CD4-positive, alpha-beta memory T cell (primary cell): Measurements from ENCODE around the gene EPG5. TPM values are rescaled to one million over a fixed set of nuclear protein-coding genes. Genes with fewer than 3 reads are reported as not detected.

Source experiments
- CTCF ChIA-PET: fragments of 350-600 bp; sonication (Branson Sonifier 250); formaldehyde crosslinking; loops from one replicate; lab custom pipeline; 2021; ENCODE audit warnings: inconsistent platforms; ENCODE audit not compliant: partially characterized antibody; lab: Charles Lee
- POLR2A ChIA-PET: fragments of 350-600 bp; sonication (Branson Sonifier 250); formaldehyde crosslinking; loops from one replicate; lab custom pipeline; 2021; ENCODE audit not compliant: partially characterized antibody; lab: Charles Lee
- DNase-seq, 5 donors: peaks; one replicate each; pipeline versions ENCODE4 v3.0.0 to v3.0.0-alpha.2; 2020 to 2022; ENCODE audit warnings: mixed read lengths in 1 of 5
- H3K27ac ChIP-seq: one replicate; pipeline ENCODE4 v1.7.0; 2013; ENCODE audit warnings: low read depth, low read length
- H3K27me3 ChIP-seq: 2 replicates; pipeline ENCODE4 v1.7.0; 2013; ENCODE audit warnings: mild to moderate bottlenecking, low read length, moderate library complexity; ENCODE audit not compliant: insufficient read depth
- H3K36me3 ChIP-seq: 2 replicates; pipeline ENCODE4 v1.7.0; 2013; ENCODE audit warnings: mild to moderate bottlenecking, low read length, moderate library complexity; ENCODE audit not compliant: insufficient read depth
- H3K4me1 ChIP-seq: 2 replicates; pipeline ENCODE4 v1.7.0; 2013; ENCODE audit warnings: mild to moderate bottlenecking, low read length, moderate library complexity; ENCODE audit not compliant: insufficient read depth
- H3K4me3 ChIP-seq, 2 donors: one replicate each; pipeline ENCODE4 v1.7.0; 2013; ENCODE audit warnings: low read length in 2 of 2, mild to moderate bottlenecking in 1 of 2
- H3K9me3 ChIP-seq, 2 donors: one replicate each; pipeline ENCODE4 v1.7.0; 2013; ENCODE audit warnings: low read length in 2 of 2, control low read depth in 1 of 2; ENCODE audit not compliant: control insufficient read depth in 1 of 2
- H3K27ac Mint-ChIP-seq, 7 donors: one replicate each; pipeline ENCODE4 v1.8.0; 2020 to 2021; ENCODE audit warnings: mixed read lengths in 7 of 7, mild to moderate bottlenecking in 6 of 7, inconsistent platforms in 3 of 7, moderate library complexity in 3 of 7
- H3K27me3 Mint-ChIP-seq, 2 donors: one replicate each; pipeline ENCODE4 v1.8.0; 2020 to 2021; ENCODE audit warnings: mixed read lengths in 2 of 2
- H3K36me3 Mint-ChIP-seq, 2 donors: one replicate each; pipeline ENCODE4 v1.8.0; 2020 to 2021; ENCODE audit warnings: mixed read lengths in 2 of 2, inconsistent platforms in 1 of 2, mild to moderate bottlenecking in 1 of 2
- H3K4me1 Mint-ChIP-seq, 4 donors: one replicate each; pipeline ENCODE4 v1.8.0; 2020 to 2021; ENCODE audit warnings: mixed read lengths in 4 of 4, mild to moderate bottlenecking in 1 of 4
- H3K4me3 Mint-ChIP-seq, 8 donors: one replicate each; pipeline ENCODE4 v1.8.0; 2020 to 2021; ENCODE audit warnings: mixed read lengths in 8 of 8, mild to moderate bottlenecking in 7 of 8, moderate library complexity in 6 of 8, inconsistent platforms in 3 of 8
- H3K9me3 Mint-ChIP-seq, 8 donors: one replicate each; pipeline ENCODE4 v1.8.0; 2020 to 2021; ENCODE audit warnings: mixed read lengths in 8 of 8, mild to moderate bottlenecking in 5 of 8, inconsistent platforms in 3 of 8, moderate library complexity in 1 of 8
- intact Hi-C: fragments of 100-400 bp; cut with micrococcal nuclease; formaldehyde crosslinking; loops from one replicate; pipeline ENCODE4 v1.15.1; 2023
- polyA plus RNA-seq, 2 donors: library from polyadenylated mRNA; unstranded; fragments of 300-500 nt; fragmentation: Illumina TruSeq; gene quantifications; one replicate each; pipeline ENCODE4 v1.2.3, GENCODE V29; 2021
- total RNA-seq, 2 experiments: library from RNA; stranded (reverse); gene quantifications; one replicate each; pipeline ENCODE4 v1.2.3, GENCODE V29; 2021

EPG5 gene
- total and polyA plus RNA-seq, 4 experiments from 2014 or later = 4.1 to 69.0 (median 35.0) TPM

DNA sequence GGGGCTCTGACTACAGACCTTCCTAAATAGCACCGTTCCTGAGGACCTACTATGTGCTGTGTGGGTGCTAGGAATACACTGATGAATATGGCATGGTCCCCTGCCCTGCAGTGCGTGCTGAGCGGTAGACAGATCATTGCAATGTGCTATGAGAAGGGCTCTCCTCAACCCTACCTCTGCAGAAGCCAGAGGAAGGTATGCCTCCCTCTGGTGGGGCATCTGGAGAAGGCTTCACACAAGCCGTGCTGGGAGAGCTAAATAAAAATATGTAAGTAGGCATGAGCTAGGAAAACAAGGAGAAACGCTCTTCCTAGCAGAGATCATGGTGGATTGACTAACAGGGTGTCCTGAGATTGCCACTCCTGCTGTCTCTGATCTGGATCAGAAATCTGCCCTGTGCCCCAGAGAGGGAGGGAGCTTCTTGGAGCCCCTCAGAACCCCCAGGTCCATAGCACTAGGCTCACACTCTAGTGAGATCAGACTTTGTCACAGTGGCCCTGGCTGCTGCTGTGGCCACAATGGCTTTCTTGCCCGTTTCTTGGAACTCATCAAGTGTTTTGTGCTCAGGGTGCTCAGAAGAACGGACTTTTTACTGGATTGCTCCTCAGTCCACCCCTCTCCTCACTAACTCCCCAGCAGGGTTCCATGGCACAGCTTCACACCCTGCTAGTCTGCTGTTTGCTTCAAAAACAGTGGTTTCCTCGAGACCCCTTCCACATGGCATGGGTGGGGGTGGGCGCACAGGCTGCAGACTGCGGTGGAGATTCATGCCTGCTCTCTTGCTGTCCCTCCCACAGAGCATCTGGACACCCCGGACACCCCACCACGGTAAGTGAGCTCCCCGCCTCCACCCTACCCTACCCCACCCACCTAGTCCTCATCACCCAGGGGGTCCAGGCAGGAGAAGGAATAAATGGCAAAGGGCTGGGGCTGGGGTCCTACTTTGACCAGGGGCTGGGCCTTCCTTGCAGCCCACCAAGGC, 127.4 kb downstream of the EPG5 start:
- H3K36me3 Mint-ChIP-seq = no peaks in the 10 kb centered on the region
- peak overlapping the region in 7 of 8 donors; percentile 3 to 73 (median 46) for H3K4me3 Mint-ChIP-seq
- no peaks in the 10 kb centered on the region for H3K9me3 ChIP-seq
- POLR2A ChIA-PET = interaction anchor here (1.3 kb wide), 1 partner anchor 174 kb away, joined by 3 read pairs; no protein-coding TSS in a partner anchor
- no peak overlapping the region for H3K4me3 ChIP-seq
- peak in 4 of 5 donors; percentile 26 to 43 (median 32) for DNase-seq
- no peak overlapping the region for H3K27ac ChIP-seq
- peaks cover 30 to 32% of the 10 kb centered on the region in 2 donors for H3K27me3 Mint-ChIP-seq
- H3K9me3 Mint-ChIP-seq = no peaks in the 10 kb centered on the region
- CTCF ChIA-PET = interaction anchor here (1.0 to 2.4 kb wide), 5 partner anchors 120 to 178 kb away, joined by 3 to 16 read pairs (median 4); no protein-coding TSS in a partner anchor
- intact Hi-C loops = loop anchor here (1.0 to 2.0 kb wide), 3 partner anchors 117 to 174 kb away; no protein-coding TSS in a partner anchor
- peaks cover 22% of the 10 kb centered on the region for H3K27me3 ChIP-seq
- H3K4me1 ChIP-seq = peaks cover 10% of the 10 kb centered on the region
- H3K36me3 ChIP-seq = no peaks in the 10 kb centered on the region
- H3K27ac Mint-ChIP-seq = no peak overlapping the region
- H3K4me1 Mint-ChIP-seq = peaks cover 9 to 21% (median 14%) of the 10 kb centered on the region in 4 donors

GRCh38 chr18:45838302-45839070, 128.6 kb downstream of the EPG5 start:
- Mint-ChIP-seq H3K36me3 (no peaks in the 10 kb centered on the region), H3K9me3 (no peaks in the 10 kb centered on the region), H3K4me1 (peaks cover 9 to 21% (median 14%) of the 10 kb centered on the region in 4 donors), H3K27me3 (peaks cover 31 to 32% of the 10 kb centered on the region in 2 donors), H3K4me3 (peak overlapping the region; percentile 63 to 81 (median 70)), H3K27ac (peak overlapping the region in 2 of 7 donors; percentile 1 to 46)
- Histone ChIP-seq H3K9me3 (no peaks in the 10 kb centered on the region), H3K27ac (no peak overlapping the region), H3K4me3 (no peak overlapping the region), H3K4me1 (peaks cover 10% of the 10 kb centered on the region), H3K36me3 (no peaks in the 10 kb centered on the region), H3K27me3 (peaks cover 22% of the 10 kb centered on the region)
- no peak for DNase-seq
- ChIA-PET POLR2A (interaction anchor here (1.3 kb wide), 1 partner anchor 173 kb away, joined by 3 read pairs; no protein-coding TSS in a partner anchor), CTCF (interaction anchor here (2.4 kb wide), 1 partner anchor 173 kb away, joined by 16 read pairs; no protein-coding TSS in a partner anchor)
- intact Hi-C loops = loop anchor here (1.0 to 2.0 kb wide), 3 partner anchors 116 to 173 kb away; no protein-coding TSS in a partner anchor

- POLR2A ChIA-PET = no interaction called here
- CTCF ChIA-PET = interaction anchor here (2.7 kb wide), 1 partner anchor 172 kb away, joined by 12 read pairs; no protein-coding TSS in a partner anchor
- H3K4me3 Mint-ChIP-seq = peak overlapping the region in 3 of 8 donors; percentile 63 to 73 (median 71)
- Histone ChIP-seq H3K36me3 (no peaks in the 10 kb centered on the region), H3K9me3 (no peaks in the 10 kb centered on the region), H3K27me3 (peaks cover 22% of the 10 kb centered on the region), H3K4me1 (peaks cover 10% of the 10 kb centered on the region), H3K4me3 (no peak overlapping the region), H3K27ac (no peak overlapping the region)
- H3K27ac Mint-ChIP-seq = peak overlapping the region in 1 of 7 donors; percentile 1
- H3K27me3 Mint-ChIP-seq = peaks cover 31 to 32% of the 10 kb centered on the region in 2 donors
- peak in 4 of 5 donors; percentile 30 to 38 (median 36) for DNase-seq
- no peaks in the 10 kb centered on the region for H3K36me3 Mint-ChIP-seq
- intact Hi-C loops = loop anchor here (2.0 kb wide), 1 partner anchor 115 kb away; no protein-coding TSS in a partner anchor
- H3K9me3 Mint-ChIP-seq = no peaks in the 10 kb centered on the region
- peaks cover 9 to 21% (median 14%) of the 10 kb centered on the region in 4 donors for H3K4me1 Mint-ChIP-seq
These were observed 129.7 kb downstream of the EPG5 start for GRCh38 chr18:45837283-45838070.

GRCh38 chr18:45836242-45837205, 130.6 kb downstream of the EPG5 start:
- intact Hi-C loops = no loop called here

DNA sequence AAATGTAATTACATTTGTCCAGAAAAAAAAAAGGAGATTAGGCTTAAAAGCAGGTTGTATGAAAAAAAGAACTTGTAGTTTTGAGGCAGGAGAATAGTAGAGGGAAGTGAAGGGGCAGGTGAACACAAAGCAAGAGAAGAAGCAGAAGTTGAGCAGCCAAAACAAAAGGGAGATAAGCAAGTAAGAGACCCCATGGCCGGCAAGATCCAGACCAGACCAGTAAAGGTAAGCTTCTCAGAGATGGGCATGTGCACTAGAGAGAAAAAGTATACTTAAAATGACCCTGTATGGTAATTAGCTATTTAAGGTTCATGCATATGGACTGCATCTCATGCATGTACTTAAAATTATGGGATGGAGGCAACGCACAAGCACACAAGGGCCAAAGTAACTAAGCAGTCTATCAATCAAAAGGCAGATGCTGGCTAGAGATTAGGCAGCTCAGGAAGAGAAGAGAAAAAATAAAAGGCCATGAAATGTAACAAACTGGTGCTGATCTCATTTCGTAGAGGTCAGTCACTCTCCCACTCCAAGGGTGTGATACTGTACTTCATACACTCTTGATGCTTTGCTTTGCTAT, 132.0 kb downstream of the EPG5 start:
- no peaks in the 10 kb centered on the region for H3K9me3 Mint-ChIP-seq
- Histone ChIP-seq H3K27me3 (peaks cover 22% of the 10 kb centered on the region), H3K36me3 (no peaks in the 10 kb centered on the region), H3K9me3 (no peaks in the 10 kb centered on the region), H3K4me3 (no peak overlapping the region), H3K27ac (no peak overlapping the region), H3K4me1 (peaks cover 10% of the 10 kb centered on the region)
- peaks cover 27 to 37% of the 10 kb centered on the region in 2 donors for H3K27me3 Mint-ChIP-seq
- no peak for DNase-seq
- CTCF ChIA-PET = interaction anchor here (0.9 to 2.7 kb wide), 3 partner anchors 27 to 170 kb away, joined by 3 to 12 read pairs (median 3); no protein-coding TSS in a partner anchor
- intact Hi-C loops = no loop called here
- peaks cover 9 to 21% (median 14%) of the 10 kb centered on the region in 4 donors for H3K4me1 Mint-ChIP-seq
- H3K4me3 Mint-ChIP-seq = peak overlapping the region in 2 of 8 donors; percentile 8 to 11
- no peak overlapping the region for H3K27ac Mint-ChIP-seq
- H3K36me3 Mint-ChIP-seq = no peaks in the 10 kb centered on the region
- POLR2A ChIA-PET = no interaction called here

More at GRCh38 chr18:45836242-45837205, 130.6 kb downstream of the EPG5 start:
- Mint-ChIP-seq H3K4me1 (peaks cover 9 to 21% (median 14%) of the 10 kb centered on the region in 4 donors), H3K27me3 (peaks cover 31 to 33% of the 10 kb centered on the region in 2 donors), H3K9me3 (no peaks in the 10 kb centered on the region), H3K27ac (peak overlapping the region in 1 of 7 donors; percentile 3), H3K36me3 (no peaks in the 10 kb centered on the region), H3K4me3 (peak overlapping the region in 7 of 8 donors; percentile 42 to 77 (median 62))
- POLR2A ChIA-PET = no interaction called here
- DNase-seq = no peak
- CTCF ChIA-PET = interaction anchor here (2.7 kb wide), 1 partner anchor 171 kb away, joined by 12 read pairs; no protein-coding TSS in a partner anchor
- H3K36me3 ChIP-seq = no peaks in the 10 kb centered on the region
- H3K9me3 ChIP-seq = no peaks in the 10 kb centered on the region
- H3K4me1 ChIP-seq = peaks cover 10% of the 10 kb centered on the region
- no peak overlapping the region for H3K27ac ChIP-seq
- H3K27me3 ChIP-seq = peaks cover 22% of the 10 kb centered on the region
- H3K4me3 ChIP-seq = no peak overlapping the region
